Hepatocyte (in vitro differentiated cells): Measurements from ENCODE around the gene B3GNT7. TPM values are rescaled to one million over a fixed set of nuclear protein-coding genes. Genes with fewer than 3 reads are reported as not detected.
"Not testable (repeated sequence)": the region's sequence is repeated elsewhere in the genome, so short reads cannot be mapped to it uniquely, and the experiment has no call there.

Experiments
- DNase-seq: peaks from one replicate; pipeline ENCODE4 v3.0.0-alpha.2; 2016; ENCODE audit warnings: low spot score
- H2AFZ ChIP-seq: fragments of 200-600 bp; sonication (generic); 2 replicates; pipeline ENCODE4 v1.6.0; 2016; ENCODE audit warnings: antibody characterized with exemption, mild to moderate bottlenecking
- H3K27ac ChIP-seq: fragments of 200-600 bp; sonication (generic); 2 replicates; pipeline ENCODE4 v1.5.1; 2016; ENCODE audit warnings: mild to moderate bottlenecking
- H3K27me3 ChIP-seq: fragments of 200-600 bp; sonication (generic); 2 replicates; pipeline ENCODE4 v1.6.1; 2016
- H3K36me3 ChIP-seq: fragments of 200-600 bp; sonication (generic); replicated peaks from 2 replicates; pipeline ENCODE4 v1.5.1; 2016; ENCODE audit warnings: low read depth; ENCODE audit not compliant: insufficient read depth
- H3K4me1 ChIP-seq: fragments of 200-600 bp; sonication (generic); 2 replicates; pipeline ENCODE4 v1.5.1; 2016; ENCODE audit warnings: mild to moderate bottlenecking, moderate library complexity; ENCODE audit not compliant: insufficient read depth
- H3K4me2 ChIP-seq: fragments of 200-600 bp; sonication (generic); 2 replicates; pipeline ENCODE4 v1.6.0; 2016
- H3K4me3 ChIP-seq: fragments of 200-600 bp; sonication (generic); 2 replicates; pipeline ENCODE4 v1.5.1; 2016; ENCODE audit warnings: mild to moderate bottlenecking
- H3K79me2 ChIP-seq: fragments of 200-600 bp; sonication (generic); 2 replicates; pipeline ENCODE4 v1.6.0; 2017; ENCODE audit warnings: mild to moderate bottlenecking
- H3K9me2 ChIP-seq: fragments of 200-600 bp; sonication (generic); replicated peaks from 2 replicates; pipeline ENCODE4 v1.6.0; 2017; ENCODE audit warnings: mild to moderate bottlenecking; ENCODE audit not compliant: insufficient read depth
- H3K9me3 ChIP-seq: fragments of 200-600 bp; sonication (generic); 2 replicates; pipeline ENCODE4 v1.5.1; 2016; ENCODE audit warnings: low read depth, mild to moderate bottlenecking
- H4K20me1 ChIP-seq: fragments of 200-600 bp; sonication (generic); 2 replicates; pipeline ENCODE4 v1.6.0; 2016; ENCODE audit warnings: mild to moderate bottlenecking; ENCODE audit not compliant: insufficient read depth, poor library complexity, severe bottlenecking
- EZH2 ChIP-seq: fragments of 200-600 bp; sonication (generic); IDR thresholded peaks from 2 replicates; pipeline ENCODE4 v1.6.1; 2016; ENCODE audit warnings: antibody characterized with exemption, mild to moderate bottlenecking, borderline replicate concordance
- EZH2phosphoT487 ChIP-seq: fragments of 200-600 bp; sonication (generic); IDR thresholded peaks from one replicate; pipeline ENCODE4 v1.6.1; 2018; ENCODE audit warnings: antibody characterized with exemption, mild to moderate bottlenecking, low read depth, moderate library complexity; ENCODE audit not compliant: unreplicated experiment, severe bottlenecking
- WGBS: methylation state at CpG from one replicate; pipeline ENCODE4 v1.1.6; 2016; ENCODE audit warnings: low lambda C conversion rate; ENCODE audit errors: missing lambda C conversion rate; 5-methylcytosine and 5-hydroxymethylcytosine counted together
- polyA plus RNA-seq: library from polyadenylated mRNA; unstranded; fragments of >200 nt; fragmentation: Nextera tagmentation; extraction: Ambion mirVana; gene quantifications from 2 replicates; pipeline ENCODE4 v1.2.1, GENCODE V29; 2016
- total RNA-seq: library from RNA; depleted of rRNA; stranded (reverse); fragments of >200 nt; gene quantifications from 2 replicates; pipeline ENCODE4 v1.2.3, GENCODE V29; 2014
- TF ChIP-seq, protein P1 (sequence below): fragments of 200-600 bp; sonication (generic); IDR thresholded peaks from 2 replicates; pipeline ENCODE4 v1.5.1; 2016; ENCODE audit warnings: antibody characterized with exemption, mild to moderate bottlenecking; ENCODE audit not compliant: poor library complexity

The B3GNT7 gene
- total and polyA plus RNA-seq, 2 experiments from 2014 or later = 4.3 to 6.2 TPM

DNA sequence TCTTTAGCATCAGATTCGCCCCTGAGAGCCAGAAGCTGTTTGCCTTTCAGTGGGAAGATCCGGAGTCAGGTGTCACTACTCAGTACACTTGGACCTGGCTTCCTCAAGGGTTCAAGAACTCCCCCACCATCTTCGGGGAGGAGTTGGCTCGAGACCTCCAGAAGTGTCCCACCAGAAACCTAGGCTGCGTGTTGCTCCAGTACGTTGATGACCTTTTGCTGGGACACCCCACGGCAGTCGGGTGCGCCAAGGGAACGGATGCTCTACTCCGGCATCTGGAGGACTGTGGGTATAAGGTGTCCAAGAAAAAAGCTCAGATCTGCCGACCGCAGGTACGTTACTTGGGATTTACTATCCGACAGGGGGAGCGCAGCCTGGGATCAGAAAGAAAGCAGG, 8.7 kb downstream of the B3GNT7 start:
- not testable (repeated sequence) for H3K4me2 ChIP-seq, H3K9me3 ChIP-seq, H3K27ac ChIP-seq, H4K20me1 ChIP-seq, DNase-seq, H3K36me3 ChIP-seq, H3K79me2 ChIP-seq, H3K27me3 ChIP-seq, H3K4me3 ChIP-seq, H2AFZ ChIP-seq, H3K9me2 ChIP-seq
- peaks cover 12% of the 10 kb centered on the region for H3K4me1 ChIP-seq
- WGBS = 89% methylated on average over 16 of the region's 16 CpGs

DNA sequence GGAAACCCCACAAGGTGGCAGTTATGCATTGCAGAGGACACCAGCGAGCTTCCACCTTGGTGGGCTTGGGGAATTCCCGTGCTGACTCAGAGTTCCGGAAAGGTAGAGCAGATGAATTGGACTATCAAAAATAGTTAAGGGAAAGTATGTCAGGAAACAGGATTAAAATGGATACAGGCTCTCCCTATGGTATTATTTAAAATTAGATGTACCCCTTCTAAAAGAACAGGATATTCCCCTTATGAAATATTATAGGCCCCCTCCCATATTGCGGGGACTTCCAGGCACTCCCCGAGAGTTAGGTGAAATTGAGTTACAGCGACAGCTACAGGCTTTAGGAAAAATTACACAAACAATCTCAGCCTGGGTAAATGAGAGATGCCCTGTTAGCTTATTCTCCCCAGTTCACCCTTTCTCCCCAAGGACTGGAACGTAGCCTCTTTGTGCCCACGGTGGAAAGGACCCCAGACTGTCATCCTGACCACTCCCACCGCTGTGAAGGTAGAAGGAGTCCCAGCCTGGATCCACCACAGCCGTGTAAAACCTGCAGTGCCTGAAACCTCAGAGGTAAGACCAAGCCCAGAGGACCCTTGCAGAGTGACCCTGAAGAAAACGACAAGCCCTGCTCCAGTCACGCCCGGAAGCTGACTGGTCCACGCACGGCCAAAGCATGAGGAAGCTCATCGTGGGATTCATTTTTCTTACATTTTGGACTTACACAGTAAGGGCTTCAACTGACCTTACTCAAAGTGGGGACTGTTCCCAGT, 10.3 kb downstream of the B3GNT7 start:
- TF ChIP-seq, protein P1, sequence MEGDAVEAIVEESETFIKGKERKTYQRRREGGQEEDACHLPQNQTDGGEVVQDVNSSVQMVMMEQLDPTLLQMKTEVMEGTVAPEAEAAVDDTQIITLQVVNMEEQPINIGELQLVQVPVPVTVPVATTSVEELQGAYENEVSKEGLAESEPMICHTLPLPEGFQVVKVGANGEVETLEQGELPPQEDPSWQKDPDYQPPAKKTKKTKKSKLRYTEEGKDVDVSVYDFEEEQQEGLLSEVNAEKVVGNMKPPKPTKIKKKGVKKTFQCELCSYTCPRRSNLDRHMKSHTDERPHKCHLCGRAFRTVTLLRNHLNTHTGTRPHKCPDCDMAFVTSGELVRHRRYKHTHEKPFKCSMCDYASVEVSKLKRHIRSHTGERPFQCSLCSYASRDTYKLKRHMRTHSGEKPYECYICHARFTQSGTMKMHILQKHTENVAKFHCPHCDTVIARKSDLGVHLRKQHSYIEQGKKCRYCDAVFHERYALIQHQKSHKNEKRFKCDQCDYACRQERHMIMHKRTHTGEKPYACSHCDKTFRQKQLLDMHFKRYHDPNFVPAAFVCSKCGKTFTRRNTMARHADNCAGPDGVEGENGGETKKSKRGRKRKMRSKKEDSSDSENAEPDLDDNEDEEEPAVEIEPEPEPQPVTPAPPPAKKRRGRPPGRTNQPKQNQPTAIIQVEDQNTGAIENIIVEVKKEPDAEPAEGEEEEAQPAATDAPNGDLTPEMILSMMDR = peak; percentile 63
- not testable (repeated sequence) for H3K27me3 ChIP-seq, H3K36me3 ChIP-seq, DNase-seq, H3K9me2 ChIP-seq, H3K4me2 ChIP-seq, H3K9me3 ChIP-seq, H3K4me1 ChIP-seq, H3K79me2 ChIP-seq, H2AFZ ChIP-seq, H4K20me1 ChIP-seq, H3K4me3 ChIP-seq, H3K27ac ChIP-seq
- 32% methylated on average over 16 of the region's 16 CpGs for WGBS

DNA sequence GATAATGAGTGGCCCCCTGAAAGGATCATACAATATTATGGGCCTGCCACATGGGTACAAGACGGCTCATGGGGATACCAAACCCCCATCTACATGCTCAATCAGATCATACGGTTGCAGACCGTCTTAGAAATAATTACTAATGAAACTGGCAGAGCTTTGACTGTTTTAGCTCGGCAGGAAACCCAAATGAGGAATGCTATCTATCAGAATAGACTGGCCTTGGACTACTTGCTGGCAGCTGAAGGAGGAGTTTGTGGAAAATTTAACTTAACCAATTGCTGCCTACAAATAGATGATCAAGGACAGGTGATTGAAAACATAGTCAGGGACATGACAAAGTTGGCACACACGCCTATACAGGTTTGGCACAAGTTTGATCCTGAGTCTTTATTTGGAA, 12.2 kb downstream of the B3GNT7 start:
- not testable (repeated sequence) for H3K9me3 ChIP-seq, DNase-seq, H3K9me2 ChIP-seq, H4K20me1 ChIP-seq, H3K79me2 ChIP-seq, H3K4me1 ChIP-seq, H2AFZ ChIP-seq, H3K27me3 ChIP-seq, H3K36me3 ChIP-seq, H3K27ac ChIP-seq, H3K4me2 ChIP-seq, H3K4me3 ChIP-seq
- WGBS = 88% methylated on average over 5 of the region's 5 CpGs

DNA sequence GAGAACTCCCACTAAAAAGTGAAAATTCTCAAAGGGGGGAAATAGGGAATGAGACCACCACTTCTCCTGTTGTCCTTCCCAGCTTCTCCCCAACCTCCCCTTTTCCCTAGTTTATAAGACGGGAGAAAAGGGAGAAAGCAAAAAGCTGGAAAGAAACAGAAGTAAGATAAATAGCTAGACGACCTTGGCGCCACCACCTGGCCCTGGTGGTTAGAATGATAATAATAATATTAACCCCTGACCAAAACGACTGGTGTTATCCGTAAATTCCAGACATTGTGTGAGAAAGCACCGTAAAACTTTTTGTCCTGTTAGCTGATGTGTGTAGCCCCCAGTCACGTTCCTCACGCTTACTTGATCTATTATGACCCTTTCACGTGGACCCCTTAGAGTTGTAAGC, 12.8 kb downstream of the B3GNT7 start:
- H3K4me2 ChIP-seq, H3K36me3 ChIP-seq, H3K9me2 ChIP-seq, H3K9me3 ChIP-seq, DNase-seq, H3K4me1 ChIP-seq, H3K79me2 ChIP-seq, H3K4me3 ChIP-seq, H3K27me3 ChIP-seq, H2AFZ ChIP-seq, H4K20me1 ChIP-seq, H3K27ac ChIP-seq: not testable (repeated sequence)
- 71% methylated on average over 9 of the region's 9 CpGs for WGBS

DNA sequence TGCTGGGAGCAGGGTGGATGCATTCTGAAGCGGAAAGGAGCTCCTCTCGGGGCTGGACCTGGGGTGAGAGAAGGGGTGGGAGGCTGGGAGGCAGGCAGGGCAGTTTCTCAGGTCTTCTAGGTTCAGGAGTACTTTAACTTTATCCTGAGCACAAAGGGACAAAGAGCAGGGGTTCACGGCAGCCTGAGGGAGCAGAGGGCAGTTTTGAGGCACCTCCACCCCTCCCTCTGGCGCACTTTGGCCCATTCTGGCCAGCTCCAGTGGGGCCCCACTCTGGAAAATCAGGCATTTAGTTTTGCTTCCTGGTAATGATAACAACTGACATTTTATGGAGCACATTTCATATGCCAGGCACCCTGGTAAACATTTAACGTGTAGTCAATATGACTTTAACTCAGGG, 14.3 kb downstream of the B3GNT7 start:
- WGBS = 78% methylated on average over 5 of the region's 5 CpGs
- Histone ChIP-seq H3K4me2 (no peak overlapping the region), H4K20me1 (no peaks in the 10 kb centered on the region), H3K79me2 (no peaks in the 10 kb centered on the region), H3K36me3 (no peaks in the 10 kb centered on the region), H2AFZ (no peak overlapping the region), H3K9me3 (no peaks in the 10 kb centered on the region), H3K9me2 (no peaks in the 10 kb centered on the region), H3K27ac (peak overlapping the region; percentile 37), H3K27me3 (no peaks in the 10 kb centered on the region), H3K4me3 (no peak overlapping the region), H3K4me1 (peaks cover 12% of the 10 kb centered on the region)
- no peak for TF ChIP-seq EZH2phosphoT487
- TF ChIP-seq, protein P1 = no peak
- TF ChIP-seq EZH2 = no peak
- no peak for DNase-seq
